DND-41 (cell line): ENCODE data around the gene EPN2.

Experiments used
- CTCF ChIP-seq: IDR thresholded peaks from 2 replicates; pipeline ENCODE4 v1.5.1; 2012; ENCODE audit warnings: borderline replicate concordance, low read length, moderate library complexity, mild to moderate bottlenecking; ENCODE audit not compliant: poor library complexity, severe bottlenecking; ENCODE audit errors: extremely low read depth
- EZH2 ChIP-seq: IDR thresholded peaks from 3 replicates; pipeline ENCODE4 v1.6.1; 2012; ENCODE audit warnings: borderline replicate concordance, low read depth, mild to moderate bottlenecking, moderate library complexity, low read length, inconsistent platforms; ENCODE audit not compliant: severe bottlenecking

GRCh38 chr17:19363460-19364035 lies 126.4 kb downstream of the EPN2 start:
- no peak for TF ChIP-seq CTCF
- no peak for TF ChIP-seq EZH2
